Uterus (tissue), 2 donors: ENCODE data around the gene AHNAK.

Experiments used
- POLR2A ChIP-seq, 2 donors: fragments of 450-650 bp; IDR thresholded peaks; one replicate each; pipeline ENCODE4 v1.6.1; 2016; ENCODE audit warnings: antibody characterized with exemption in 2 of 2, mild to moderate bottlenecking in 1 of 2, moderate library complexity in 1 of 2
- TF ChIP-seq, protein P1 (sequence below), 4 experiments: fragments of 200-600 bp in 2 of 4; fragments of 450-650 bp in 2 of 4; sonication (generic) in 2 of 4; IDR thresholded peaks; one replicate each; pipeline ENCODE4 v1.5.1; 2016 to 2019; ENCODE audit warnings: antibody characterized with exemption in 4 of 4, mild to moderate bottlenecking in 2 of 4, moderate library complexity in 1 of 4

DNA sequence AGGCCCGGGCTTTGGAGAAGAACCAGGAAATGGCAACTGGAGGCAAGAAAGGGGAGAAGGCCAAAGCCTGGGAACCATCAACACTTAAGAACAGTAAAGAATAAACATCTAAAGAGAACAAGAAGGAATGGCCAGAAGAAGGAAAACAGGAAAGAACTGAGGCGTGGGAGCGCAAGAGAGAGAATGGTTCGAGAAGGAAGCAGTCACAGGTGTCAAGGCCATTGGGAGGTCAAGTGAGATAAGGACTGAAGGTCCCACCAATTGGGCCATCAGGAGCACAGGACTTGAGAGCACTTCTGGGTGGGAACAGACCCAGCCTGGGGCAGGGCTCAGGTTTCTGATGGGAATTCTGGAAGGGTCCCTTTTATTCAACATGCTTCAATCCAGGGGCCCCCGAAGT lies 128.5 kb downstream of the AHNAK start:
- TF ChIP-seq, protein P1, sequence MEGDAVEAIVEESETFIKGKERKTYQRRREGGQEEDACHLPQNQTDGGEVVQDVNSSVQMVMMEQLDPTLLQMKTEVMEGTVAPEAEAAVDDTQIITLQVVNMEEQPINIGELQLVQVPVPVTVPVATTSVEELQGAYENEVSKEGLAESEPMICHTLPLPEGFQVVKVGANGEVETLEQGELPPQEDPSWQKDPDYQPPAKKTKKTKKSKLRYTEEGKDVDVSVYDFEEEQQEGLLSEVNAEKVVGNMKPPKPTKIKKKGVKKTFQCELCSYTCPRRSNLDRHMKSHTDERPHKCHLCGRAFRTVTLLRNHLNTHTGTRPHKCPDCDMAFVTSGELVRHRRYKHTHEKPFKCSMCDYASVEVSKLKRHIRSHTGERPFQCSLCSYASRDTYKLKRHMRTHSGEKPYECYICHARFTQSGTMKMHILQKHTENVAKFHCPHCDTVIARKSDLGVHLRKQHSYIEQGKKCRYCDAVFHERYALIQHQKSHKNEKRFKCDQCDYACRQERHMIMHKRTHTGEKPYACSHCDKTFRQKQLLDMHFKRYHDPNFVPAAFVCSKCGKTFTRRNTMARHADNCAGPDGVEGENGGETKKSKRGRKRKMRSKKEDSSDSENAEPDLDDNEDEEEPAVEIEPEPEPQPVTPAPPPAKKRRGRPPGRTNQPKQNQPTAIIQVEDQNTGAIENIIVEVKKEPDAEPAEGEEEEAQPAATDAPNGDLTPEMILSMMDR (IDR thresholded peaks at IDR 0.05): no peak
- no peak for TF ChIP-seq POLR2A (IDR thresholded peaks at IDR 0.05)
